GF-D8 (cell line): ENCODE data around the gene ARHGEF6.

Source experiments
- DNase-seq: peaks from one replicate; lab custom pipeline; 2025; lab: John Stamatoyannopoulos, UW

The ARHGEF6 gene

GRCh38 chrX:136694431-136695087 is 86.2 kb downstream of the ARHGEF6 start:
- DNase-seq = no peak

DNA sequence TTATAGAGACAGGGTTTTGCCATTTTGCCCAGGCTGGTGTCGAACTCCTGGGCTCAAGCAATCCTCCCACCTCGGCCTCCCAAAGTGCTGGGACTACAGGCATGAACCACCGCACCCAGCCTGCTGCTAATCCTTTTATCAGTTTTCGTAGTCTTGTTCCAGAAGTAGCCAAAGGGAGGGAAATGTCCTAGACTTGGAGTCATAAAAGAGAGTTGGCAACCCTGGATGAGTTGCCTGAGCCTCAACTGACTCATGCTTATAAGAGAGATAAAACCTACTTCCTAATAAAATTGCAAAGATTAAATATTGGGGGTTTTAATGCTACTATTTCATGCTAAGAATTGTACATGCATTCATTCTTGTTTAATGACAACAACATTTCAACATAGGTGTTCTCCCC is 88.5 kb downstream of the ARHGEF6 start:
- no peak for DNase-seq

- no peak for DNase-seq
Measured at GRCh38 chrX:136691028-136691809, 89.5 kb downstream of the ARHGEF6 start.

DNA sequence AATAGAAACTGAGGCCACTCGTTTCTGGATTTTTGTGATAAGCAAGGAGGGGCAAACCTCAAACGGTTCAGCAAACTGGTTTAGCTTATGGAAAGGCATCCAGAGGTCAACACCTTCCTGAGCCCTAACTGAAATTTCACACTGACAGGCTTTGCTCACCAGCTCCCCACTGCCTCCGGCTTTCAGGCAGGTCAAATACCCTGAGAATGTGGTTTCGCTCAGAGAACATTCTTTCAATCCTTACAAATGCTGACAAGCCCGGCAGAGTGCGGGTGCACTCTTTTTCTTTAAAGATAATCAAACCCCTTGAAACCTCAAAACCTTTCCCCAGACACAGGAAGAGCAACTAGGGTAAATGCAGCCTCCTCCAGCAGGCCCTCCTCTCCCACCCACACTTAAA is 91.3 kb downstream of the ARHGEF6 start:
- DNase-seq = no peak

GRCh38 chrX:136687457-136687856 is 93.3 kb downstream of the ARHGEF6 start:
- no peak for DNase-seq

DNA sequence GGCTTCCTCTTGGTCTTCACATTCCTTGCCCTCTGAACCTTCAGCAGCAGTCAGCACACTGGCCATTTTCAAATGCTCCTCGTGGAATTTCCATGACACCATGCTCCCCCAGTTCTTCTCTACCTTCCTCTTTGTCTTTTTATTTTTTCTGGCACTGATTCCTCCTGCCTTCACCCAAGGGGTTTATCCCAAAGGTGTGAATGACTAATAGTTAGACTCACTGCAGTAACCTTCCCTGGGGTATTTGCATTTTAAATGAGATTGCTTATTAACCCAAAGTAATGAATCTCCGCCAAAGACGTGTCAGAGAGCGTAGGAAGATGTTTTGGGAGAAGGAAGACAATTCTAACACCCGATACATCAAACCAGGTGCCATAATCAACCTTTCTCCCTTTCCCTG is 96.6 kb downstream of the ARHGEF6 start:
- no peak for DNase-seq

GRCh38 chrX:136679531-136679930 is 101.2 kb downstream of the ARHGEF6 start:
- DNase-seq = no peak

DNA sequence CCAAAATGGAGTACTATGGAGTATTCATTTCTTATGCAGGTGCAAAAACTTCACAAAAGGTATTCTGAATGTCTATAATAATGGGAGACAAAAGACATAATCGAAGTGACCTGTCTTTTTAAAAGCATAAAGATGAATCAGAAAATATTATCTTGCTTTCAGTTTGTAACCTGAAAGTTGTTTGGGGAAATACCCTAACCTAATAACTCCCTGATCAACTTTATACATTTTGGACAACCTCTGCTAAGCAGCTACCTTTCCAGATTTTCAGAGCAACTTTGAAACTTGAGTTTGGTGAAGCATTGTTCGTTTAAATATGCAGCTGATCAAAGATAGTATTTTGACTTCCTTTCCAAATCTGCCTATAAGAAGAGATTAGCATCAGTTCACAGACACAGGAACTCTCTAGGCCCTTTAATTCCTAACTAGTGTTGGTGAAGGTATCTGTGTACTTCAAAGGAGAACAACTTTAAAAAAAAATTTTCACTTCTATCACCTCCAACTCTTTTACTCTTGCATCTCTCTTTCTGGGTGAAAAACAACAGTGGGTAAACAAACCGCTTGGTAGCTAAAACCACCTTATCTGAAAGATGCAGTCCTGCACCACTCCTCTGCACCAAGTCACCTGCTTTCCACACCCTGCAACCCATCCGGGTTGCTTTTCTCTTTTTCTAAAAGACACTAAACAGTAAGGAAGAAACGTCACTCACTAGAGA is 106.3 kb downstream of the ARHGEF6 start:
- no peak for DNase-seq

GRCh38 chrX:136671006-136671610 is 109.6 kb downstream of the ARHGEF6 start:
- no peak for DNase-seq

GRCh38 chrX:136667446-136668168 is 113.1 kb downstream of the ARHGEF6 start:
- no peak for DNase-seq

DNA sequence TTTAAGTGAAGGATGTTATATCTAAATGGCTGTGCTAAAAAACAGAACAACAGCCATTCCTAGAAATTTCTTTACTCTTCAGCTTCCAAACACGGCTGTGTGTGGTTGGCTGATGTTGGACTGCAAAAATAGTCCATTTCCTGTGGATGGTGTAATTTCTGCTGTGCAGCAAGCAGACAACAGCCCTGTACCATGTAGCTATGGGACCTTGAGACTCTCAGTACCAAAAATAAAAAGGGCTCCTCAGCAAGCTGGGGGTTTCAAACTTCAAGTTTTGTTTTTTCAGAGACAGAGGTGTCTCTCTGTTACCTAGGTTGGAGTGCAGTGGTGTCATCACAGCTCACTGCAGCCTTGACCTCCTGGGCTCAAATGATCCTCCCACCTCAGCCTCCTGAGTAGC is 114.6 kb downstream of the ARHGEF6 start:
- DNase-seq = no peak

- DNase-seq = no peak
Measured at GRCh38 chrX:136665258-136665900, 115.4 kb downstream of the ARHGEF6 start.

GRCh38 chrX:136662976-136663375 is 117.8 kb downstream of the ARHGEF6 start:
- no peak for DNase-seq

- DNase-seq = no peak
Measured at GRCh38 chrX:136662104-136662503, 118.6 kb downstream of the ARHGEF6 start.

- no peak for DNase-seq
Measured at GRCh38 chrX:136660896-136661295, 119.8 kb downstream of the ARHGEF6 start.

DNA sequence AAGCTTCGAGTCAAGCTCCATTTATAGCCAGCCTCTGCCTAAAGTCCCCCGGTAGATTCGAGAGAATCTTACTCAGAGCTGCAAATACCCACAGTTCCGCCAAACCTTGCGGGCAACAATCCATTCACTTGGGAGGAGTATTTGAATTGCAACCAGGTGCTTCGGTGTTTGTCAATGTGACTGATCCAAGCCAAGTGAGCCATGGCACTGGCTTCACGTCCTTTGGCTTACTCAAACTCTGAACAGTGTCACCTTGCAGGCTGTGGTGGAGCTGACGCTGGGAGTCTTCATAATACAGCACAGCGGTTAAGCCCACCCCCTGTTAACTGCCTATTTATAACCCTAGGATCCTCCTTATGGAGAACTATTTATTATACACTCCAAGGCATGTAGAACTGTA is 121.6 kb downstream of the ARHGEF6 start:
- no peak for DNase-seq

DNA sequence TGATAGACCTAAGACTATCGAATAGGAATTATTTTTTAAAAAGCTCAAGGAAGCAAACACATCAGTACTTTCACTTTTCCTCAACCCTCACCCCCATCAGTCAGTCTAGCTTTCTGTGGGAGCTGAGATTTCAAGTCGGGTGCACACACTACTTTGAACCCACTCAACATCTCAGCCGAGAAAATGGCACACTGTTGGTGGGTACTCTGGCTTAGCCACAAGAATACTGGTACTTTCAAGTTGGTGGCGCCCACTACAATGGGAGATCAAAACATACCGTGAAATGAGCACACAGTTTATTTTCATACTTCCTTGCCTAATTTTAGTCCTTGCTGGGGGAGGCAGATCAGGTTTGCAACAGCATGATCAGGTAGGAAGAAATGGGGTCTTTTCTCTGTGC is 122.6 kb downstream of the ARHGEF6 start:
- DNase-seq = no peak

DNA sequence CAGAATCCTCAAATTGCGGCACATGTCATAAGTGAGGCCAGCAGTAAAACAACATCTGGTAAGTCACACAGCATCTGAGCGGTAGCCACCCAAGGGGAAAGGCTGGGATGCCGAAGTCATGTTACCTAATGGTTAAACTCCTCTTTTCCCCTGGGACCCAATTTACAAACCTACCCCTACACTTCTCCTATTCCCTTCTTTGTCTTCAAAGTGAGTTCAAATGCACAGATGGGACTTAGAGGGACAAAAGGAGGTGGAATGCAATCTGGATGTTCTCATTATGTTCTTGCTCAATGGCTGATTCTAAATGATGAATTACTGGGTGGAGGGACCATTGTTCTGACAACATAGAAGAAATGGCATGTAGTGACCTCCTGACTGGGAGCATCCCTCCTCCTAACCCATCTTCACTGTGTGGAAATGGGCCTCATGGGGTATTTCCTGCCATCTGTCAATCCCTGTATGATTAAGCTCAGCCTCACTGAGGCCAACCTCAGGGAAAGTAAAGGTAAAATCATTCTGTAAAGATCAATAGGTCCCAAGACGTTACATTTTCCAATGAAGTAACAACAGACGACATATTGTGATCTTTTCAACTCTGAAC is 124.3 kb downstream of the ARHGEF6 start:
- DNase-seq = no peak

- DNase-seq = no peak
Measured at GRCh38 chrX:136652822-136653723, 127.7 kb downstream of the ARHGEF6 start.

DNA sequence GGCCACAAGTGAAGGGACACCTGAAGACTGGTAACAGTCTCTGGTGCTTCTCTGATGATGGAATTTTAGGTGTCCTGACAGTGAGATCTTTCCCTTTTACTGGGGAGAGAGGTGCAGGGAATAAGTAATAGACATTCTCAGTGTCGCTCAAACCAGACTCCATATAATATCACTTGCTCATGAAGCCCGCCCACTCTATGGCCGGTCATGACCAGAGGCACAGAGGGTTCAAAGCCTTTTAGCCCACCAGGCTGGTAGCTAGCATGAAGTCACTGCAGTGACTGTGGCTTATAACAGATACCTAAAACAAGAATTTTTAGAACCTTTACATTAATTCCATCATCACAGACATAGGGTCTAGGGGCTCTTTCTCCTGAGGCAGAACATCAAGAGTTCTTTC is 129.9 kb downstream of the ARHGEF6 start:
- no peak for DNase-seq
